GM18526 (cell line): ENCODE data around the gene VPS18.
A peak's percentile ranks its signal among the peaks of the same experiment; 100 is the strongest.

Source experiments
- POLR2A ChIP-seq: IDR thresholded peaks from 3 replicates; pipeline ENCODE4 v1.6.1; 2011; ENCODE audit not compliant: insufficient read length; ENCODE audit errors: extremely low read depth

VPS18 gene

GRCh38 chr15:40931300-40932142 is 37.3 kb downstream of the VPS18 start:
- no peak for TF ChIP-seq POLR2A

- peak; percentile 37 for TF ChIP-seq POLR2A
Measured at GRCh38 chr15:40932156-40932555, 37.9 kb downstream of the VPS18 start.

DNA sequence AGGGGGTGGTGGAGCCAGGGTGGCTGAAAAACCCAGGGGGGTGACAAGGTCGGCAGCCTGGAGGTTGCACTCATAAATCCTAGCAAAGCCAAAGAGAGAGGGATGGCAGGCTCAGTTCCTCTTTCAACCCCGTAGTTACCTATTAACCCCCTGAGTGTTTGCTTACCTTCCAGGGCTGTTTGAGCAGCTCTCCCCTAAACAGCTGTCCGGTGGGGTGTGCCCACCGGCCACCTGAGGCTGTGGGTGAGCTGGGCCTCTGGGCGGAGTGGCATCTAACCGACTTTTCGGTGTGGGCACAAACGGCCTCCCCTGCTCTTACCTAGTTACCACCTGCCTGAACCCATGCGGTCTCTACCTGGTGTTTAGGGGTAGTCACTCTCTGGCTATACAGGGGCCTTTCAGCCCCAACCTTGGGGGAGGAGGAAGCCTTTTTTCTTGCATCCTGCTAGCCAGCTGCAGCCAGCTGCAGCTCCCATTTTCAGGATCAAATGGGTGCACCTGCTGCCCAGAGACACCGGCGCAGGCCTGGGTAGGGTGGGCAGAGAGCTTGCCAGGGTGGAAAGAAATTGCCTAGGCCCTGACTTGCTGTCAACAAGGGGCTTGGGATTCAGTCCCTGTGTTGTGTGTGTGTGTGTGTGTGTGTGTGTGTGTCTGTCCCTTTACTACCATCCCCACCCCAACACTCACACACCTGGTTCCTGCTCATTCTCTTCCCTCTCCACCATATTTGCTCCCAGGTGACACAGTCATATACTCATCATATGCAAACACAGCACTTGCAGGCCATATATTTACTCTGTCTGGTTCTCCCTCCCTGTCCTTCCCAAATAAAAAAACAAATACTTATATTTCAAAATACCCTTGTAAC is 38.6 kb downstream of the VPS18 start:
- TF ChIP-seq POLR2A, result no peak

GRCh38 chr15:40933517-40933902 is 39.3 kb downstream of the VPS18 start:
- TF ChIP-seq POLR2A, result no peak

GRCh38 chr15:40934457-40934856 is 40.2 kb downstream of the VPS18 start:
- TF ChIP-seq POLR2A, result no peak

DNA sequence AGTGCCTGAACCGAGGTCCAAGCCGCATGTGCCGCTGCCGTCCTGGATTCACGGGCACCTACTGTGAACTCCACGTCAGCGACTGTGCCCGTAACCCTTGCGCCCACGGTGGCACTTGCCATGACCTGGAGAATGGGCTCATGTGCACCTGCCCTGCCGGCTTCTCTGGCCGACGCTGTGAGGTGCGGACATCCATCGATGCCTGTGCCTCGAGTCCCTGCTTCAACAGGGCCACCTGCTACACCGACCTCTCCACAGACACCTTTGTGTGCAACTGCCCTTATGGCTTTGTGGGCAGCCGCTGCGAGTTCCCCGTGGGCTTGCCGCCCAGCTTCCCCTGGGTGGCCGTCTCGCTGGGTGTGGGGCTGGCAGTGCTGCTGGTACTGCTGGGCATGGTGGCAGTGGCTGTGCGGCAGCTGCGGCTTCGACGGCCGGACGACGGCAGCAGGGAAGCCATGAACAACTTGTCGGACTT is 42.0 kb downstream of the VPS18 start:
- TF ChIP-seq POLR2A, result no peak

- no peak for TF ChIP-seq POLR2A
Measured at GRCh38 chr15:40936709-40937666, 42.7 kb downstream of the VPS18 start.

DNA sequence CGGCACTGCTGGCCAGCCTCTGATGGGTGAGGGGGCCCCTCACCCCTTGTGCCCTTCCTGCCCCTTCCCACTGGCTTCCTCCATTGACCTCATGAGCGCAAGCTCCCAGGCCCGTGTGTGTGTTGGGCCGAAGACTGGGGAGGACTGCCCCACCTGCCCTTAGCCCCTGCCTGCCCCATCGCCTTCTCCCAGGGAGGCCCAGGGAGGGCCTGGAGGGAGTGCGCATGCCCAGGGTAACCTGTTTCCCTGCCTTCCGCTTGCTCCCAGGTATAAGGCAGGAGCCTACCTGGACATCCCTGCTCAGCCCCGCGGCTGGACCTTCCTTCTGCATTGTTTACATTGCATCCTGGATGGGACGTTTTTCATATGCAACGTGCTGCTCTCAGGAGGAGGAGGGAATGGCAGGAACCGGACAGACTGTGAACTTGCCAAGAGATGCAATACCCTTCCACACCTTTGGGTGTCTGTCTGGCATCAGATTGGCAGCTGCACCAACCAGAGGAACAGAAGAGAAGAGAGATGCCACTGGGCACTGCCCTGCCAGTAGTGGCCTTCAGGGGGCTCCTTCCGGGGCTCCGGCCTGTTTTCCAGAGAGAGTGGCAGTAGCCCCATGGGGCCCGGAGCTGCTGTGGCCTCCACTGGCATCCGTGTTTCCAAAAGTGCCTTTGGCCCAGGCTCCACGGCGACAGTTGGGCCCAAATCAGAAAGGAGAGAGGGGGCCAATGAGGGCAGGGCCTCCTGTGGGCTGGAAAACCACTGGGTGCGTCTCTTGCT is 43.7 kb downstream of the VPS18 start:
- no peak for TF ChIP-seq POLR2A

GRCh38 chr15:40938536-40938870 is 44.3 kb downstream of the VPS18 start:
- no peak for TF ChIP-seq POLR2A

DNA sequence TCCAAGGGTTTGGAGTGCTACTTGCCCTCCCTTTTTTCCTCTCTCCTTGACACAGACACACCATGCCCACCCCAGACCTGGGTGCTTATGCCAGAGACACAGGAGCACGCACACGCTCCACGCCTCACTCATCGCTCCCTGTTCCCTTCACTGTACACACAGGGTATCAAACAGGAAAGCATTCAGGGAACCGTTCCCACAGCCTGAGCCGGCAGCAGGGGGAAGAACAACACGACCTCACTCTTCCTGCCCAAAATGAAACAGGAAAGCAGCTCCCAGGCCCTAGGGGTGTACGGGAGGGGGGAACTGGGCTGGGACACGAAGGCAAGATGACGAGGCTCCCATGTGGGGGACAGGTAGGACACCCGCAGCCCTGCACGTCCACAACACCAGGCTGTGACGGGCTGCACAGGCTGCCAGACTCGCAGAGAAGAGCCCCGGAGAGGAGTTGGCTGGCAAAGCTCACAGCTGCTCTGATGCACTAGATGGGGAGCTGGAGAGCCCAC is 46.1 kb downstream of the VPS18 start:
- TF ChIP-seq POLR2A, result peak; percentile 17

DNA sequence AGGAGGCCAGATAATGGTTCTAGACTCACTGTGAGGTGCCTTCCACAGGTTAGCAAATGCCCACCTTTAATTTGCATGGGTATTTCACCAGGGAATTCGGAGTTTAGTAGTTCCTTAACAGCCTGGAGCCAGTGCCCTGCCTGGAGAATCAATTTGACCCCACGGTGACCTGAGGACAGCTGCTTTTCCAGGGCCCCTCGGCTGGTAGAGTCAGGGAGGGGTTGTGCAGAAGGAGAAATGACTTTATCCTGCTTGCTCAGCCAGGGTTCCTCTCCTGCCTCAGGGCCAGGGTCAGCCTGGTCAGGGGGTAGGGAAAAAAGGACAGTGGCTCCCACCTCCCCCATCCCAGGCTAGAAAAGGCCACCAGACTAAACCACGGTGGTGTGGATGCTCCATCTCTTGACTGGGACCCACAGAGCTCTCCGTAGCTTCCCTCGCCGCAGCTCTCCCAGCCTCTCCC is 46.8 kb downstream of the VPS18 start:
- TF ChIP-seq POLR2A, result no peak

DNA sequence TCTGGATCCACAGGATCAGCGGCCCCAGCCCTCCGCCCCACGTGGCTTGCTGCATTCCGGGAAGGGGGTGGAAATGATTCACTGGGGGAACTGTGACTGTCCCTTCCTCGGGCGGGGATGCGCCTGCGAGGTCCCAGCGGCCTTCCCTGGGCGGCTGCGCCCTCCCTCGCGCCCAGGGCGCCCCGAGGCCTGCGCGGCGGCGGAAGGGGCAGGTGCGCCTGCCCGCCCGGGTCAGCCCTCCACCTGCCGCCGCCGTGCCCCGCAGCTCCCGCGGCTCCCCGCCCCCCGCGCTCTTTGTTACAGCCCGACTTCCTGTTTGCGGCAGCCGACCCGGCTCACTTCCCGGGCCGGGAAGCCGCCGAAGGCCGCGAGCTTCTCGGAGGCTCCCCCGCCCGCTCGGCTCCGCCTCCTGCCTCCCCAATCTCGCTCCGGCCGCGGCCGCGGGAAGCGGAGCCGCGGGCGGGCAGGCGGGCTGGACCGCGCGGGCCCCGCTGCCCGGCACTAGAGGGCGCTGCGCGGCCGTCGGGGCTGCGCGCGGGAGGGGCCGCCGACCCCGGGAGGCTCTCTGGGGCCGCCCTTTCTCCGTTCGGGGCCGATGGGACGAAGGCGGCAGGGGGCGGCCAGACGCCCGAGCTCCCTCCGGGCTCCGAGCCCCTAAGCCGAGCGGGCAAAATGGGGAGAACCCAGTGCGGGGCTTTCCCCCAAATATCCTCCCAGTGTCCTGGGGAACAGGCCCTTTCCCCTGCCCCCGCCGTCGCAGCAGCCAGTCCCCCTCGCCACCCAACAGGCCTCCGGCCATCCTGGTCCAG is 47.5 kb downstream of the VPS18 start:
- peak; percentile 59 for TF ChIP-seq POLR2A

DNA sequence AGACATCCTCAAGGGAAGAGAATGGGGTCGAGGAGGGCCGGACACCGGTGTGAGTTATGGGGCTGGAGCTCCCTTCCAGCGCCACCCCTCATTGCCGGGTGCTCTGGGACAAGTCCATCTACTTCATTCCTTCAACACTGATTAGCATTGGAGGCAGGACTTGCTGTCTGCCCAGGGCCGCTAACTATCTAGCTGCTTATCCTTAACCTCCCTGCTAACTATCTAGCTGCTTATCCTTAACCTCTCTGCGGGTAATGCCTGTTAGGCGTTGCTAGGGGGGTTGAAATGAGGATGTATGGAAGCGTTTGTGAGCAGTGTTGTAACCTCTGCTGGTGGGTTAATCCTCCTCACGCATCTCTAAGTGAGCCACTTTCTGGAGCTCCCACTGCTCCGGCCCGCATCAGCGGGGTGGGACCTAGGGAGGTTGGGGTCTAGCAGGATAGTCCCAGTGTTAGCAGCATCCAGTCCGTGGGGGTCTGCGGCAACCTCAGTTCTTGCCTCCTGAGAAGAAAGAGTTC is 48.1 kb downstream of the VPS18 start:
- no peak for TF ChIP-seq POLR2A

- TF ChIP-seq POLR2A, result no peak
Measured at GRCh38 chr15:40942878-40943277, 48.6 kb downstream of the VPS18 start.
